ENCODE results near the gene SHISAL1.

Gene SHISAL1

DNA sequence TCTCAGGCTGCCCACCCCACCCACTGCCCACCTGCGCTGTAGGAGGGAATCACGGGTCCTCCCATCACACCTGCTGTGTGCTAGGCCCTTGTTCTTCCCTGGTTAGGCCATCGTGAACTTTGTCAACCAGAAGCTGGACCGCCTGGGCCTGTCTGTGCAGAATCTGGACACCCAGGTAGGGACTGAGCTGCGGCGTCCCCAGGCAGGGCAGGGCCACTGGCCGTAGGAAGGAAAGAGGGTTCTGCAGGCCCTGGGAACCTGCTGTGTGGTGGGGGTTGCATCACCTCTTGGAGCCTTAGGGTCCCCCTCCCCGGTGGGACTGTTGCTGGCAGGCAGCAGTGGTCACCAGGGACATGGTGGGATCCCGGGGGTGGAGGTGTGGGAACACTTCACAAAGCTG is 116.5 kb downstream of the SHISAL1 start:
- ATAC-seq = no peak
- TF ChIP-seq, protein P1, sequence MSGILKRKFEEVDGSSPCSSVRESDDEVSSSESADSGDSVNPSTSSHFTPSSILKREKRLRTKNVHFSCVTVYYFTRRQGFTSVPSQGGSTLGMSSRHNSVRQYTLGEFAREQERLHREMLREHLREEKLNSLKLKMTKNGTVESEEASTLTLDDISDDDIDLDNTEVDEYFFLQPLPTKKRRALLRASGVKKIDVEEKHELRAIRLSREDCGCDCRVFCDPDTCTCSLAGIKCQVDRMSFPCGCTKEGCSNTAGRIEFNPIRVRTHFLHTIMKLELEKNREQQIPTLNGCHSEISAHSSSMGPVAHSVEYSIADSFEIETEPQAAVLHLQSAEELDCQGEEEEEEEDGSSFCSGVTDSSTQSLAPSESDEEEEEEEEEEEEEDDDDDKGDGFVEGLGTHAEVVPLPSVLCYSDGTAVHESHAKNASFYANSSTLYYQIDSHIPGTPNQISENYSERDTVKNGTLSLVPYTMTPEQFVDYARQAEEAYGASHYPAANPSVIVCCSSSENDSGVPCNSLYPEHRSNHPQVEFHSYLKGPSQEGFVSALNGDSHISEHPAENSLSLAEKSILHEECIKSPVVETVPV (CRISPR knock-in tag; IDR thresholded peaks at IDR 0.05) = no peak
- no peak for TF ChIP-seq ESRRG (CRISPR knock-in tag; IDR thresholded peaks at IDR 0.05)

DNA sequence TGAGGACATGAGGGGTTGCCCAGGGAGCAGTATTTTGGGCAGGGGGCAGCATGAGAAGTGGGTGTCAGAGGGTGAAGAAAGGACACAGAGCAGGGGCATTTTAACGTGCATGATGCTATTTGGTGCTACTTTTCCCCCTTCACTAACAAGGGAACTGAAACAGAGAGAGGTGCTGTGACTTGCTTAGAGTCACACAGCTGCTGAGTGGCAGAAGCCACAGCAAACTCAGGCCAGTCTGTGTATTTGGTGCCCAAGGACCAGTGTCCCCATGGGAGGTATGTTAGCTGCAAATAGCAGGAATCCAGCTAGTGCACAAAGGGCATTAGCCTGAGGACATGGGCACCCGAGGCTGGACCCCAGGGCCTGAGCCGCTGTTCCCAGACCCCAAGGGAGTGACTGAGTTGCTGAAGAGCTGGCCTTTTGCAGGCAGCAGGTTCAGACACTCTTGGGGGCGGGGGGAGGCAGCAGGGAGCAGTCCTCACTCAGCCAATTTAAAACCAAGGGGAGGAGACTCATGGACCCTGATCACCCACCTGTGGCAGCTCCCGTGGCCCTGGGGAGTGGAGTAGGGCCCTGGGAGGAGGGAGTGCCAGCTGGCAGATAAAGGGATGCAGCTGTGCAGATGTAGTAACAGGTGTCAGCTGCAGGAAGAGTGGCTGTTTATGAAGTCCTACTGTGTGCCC is 117.4 kb downstream of the SHISAL1 start:
- TF ChIP-seq, protein P1 (CRISPR knock-in tag; IDR thresholded peaks at IDR 0.05) = no peak
- TF ChIP-seq OSR1 (CRISPR knock-in tag; IDR thresholded peaks at IDR 0.05) (no peak), SNAI2 (CRISPR knock-in tag; IDR thresholded peaks at IDR 0.05) (no peak), PPARA (CRISPR knock-in tag; IDR thresholded peaks at IDR 0.05; ENCODE audit: borderline replicate concordance) (no peak), CSDC2 (CRISPR knock-in tag; IDR thresholded peaks at IDR 0.05) (no peak), ZC3H10 (CRISPR knock-in tag; IDR thresholded peaks at IDR 0.05) (no peak), ZFP30 (CRISPR knock-in tag; IDR thresholded peaks at IDR 0.05) (no peak), ARNTL (CRISPR knock-in tag; IDR thresholded peaks at IDR 0.05; ENCODE audit: borderline replicate concordance, low read depth) (no peak), ZFP3 (CRISPR knock-in tag; IDR thresholded peaks at IDR 0.05) (no peak), ZNF565 (CRISPR knock-in tag; conservative IDR thresholded peaks at IDR 0.05; ENCODE audit: low read depth) (no peak), BACH2 (CRISPR knock-in tag; IDR thresholded peaks at IDR 0.05; ENCODE audit: borderline replicate concordance) (no peak), GLIS3 (CRISPR knock-in tag; IDR thresholded peaks at IDR 0.05) (no peak), RARB (CRISPR knock-in tag; IDR thresholded peaks at IDR 0.05) (no peak), ESRRG (CRISPR knock-in tag; IDR thresholded peaks at IDR 0.05) (no peak), ZNF8 (CRISPR knock-in tag; IDR thresholded peaks at IDR 0.05) (no peak)
- TF ChIP-seq, protein P2, sequence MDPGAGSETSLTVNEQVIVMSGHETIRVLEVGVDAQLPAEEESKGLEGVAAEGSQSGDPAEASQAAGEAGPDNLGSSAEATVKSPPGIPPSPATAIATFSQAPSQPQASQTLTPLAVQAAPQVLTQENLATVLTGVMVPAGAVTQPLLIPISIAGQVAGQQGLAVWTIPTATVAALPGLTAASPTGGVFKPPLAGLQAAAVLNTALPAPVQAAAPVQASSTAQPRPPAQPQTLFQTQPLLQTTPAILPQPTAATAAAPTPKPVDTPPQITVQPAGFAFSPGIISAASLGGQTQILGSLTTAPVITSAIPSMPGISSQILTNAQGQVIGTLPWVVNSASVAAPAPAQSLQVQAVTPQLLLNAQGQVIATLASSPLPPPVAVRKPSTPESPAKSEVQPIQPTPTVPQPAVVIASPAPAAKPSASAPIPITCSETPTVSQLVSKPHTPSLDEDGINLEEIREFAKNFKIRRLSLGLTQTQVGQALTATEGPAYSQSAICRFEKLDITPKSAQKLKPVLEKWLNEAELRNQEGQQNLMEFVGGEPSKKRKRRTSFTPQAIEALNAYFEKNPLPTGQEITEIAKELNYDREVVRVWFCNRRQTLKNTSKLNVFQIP (CRISPR knock-in tag; IDR thresholded peaks at IDR 0.05; ENCODE audit: borderline replicate concordance, low read depth) = no peak
- TF ChIP-seq, protein P3, sequence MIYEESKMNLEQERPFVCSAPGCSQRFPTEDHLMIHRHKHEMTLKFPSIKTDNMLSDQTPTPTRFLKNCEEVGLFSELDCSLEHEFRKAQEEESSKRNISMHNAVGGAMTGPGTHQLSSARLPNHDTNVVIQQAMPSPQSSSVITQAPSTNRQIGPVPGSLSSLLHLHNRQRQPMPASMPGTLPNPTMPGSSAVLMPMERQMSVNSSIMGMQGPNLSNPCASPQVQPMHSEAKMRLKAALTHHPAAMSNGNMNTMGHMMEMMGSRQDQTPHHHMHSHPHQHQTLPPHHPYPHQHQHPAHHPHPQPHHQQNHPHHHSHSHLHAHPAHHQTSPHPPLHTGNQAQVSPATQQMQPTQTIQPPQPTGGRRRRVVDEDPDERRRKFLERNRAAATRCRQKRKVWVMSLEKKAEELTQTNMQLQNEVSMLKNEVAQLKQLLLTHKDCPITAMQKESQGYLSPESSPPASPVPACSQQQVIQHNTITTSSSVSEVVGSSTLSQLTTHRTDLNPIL (CRISPR knock-in tag; IDR thresholded peaks at IDR 0.05; ENCODE audit: low read depth) = no peak
- TF ChIP-seq, protein P4, sequence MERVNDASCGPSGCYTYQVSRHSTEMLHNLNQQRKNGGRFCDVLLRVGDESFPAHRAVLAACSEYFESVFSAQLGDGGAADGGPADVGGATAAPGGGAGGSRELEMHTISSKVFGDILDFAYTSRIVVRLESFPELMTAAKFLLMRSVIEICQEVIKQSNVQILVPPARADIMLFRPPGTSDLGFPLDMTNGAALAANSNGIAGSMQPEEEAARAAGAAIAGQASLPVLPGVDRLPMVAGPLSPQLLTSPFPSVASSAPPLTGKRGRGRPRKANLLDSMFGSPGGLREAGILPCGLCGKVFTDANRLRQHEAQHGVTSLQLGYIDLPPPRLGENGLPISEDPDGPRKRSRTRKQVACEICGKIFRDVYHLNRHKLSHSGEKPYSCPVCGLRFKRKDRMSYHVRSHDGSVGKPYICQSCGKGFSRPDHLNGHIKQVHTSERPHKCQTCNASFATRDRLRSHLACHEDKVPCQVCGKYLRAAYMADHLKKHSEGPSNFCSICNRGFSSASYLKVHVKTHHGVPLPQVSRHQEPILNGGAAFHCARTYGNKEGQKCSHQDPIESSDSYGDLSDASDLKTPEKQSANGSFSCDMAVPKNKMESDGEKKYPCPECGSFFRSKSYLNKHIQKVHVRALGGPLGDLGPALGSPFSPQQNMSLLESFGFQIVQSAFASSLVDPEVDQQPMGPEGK (CRISPR knock-in tag; IDR thresholded peaks at IDR 0.05; ENCODE audit: borderline replicate concordance) = no peak
- TF ChIP-seq, protein P5, sequence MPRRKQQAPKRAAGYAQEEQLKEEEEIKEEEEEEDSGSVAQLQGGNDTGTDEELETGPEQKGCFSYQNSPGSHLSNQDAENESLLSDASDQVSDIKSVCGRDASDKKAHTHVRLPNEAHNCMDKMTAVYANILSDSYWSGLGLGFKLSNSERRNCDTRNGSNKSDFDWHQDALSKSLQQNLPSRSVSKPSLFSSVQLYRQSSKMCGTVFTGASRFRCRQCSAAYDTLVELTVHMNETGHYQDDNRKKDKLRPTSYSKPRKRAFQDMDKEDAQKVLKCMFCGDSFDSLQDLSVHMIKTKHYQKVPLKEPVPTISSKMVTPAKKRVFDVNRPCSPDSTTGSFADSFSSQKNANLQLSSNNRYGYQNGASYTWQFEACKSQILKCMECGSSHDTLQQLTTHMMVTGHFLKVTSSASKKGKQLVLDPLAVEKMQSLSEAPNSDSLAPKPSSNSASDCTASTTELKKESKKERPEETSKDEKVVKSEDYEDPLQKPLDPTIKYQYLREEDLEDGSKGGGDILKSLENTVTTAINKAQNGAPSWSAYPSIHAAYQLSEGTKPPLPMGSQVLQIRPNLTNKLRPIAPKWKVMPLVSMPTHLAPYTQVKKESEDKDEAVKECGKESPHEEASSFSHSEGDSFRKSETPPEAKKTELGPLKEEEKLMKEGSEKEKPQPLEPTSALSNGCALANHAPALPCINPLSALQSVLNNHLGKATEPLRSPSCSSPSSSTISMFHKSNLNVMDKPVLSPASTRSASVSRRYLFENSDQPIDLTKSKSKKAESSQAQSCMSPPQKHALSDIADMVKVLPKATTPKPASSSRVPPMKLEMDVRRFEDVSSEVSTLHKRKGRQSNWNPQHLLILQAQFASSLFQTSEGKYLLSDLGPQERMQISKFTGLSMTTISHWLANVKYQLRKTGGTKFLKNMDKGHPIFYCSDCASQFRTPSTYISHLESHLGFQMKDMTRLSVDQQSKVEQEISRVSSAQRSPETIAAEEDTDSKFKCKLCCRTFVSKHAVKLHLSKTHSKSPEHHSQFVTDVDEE (CRISPR knock-in tag; IDR thresholded peaks at IDR 0.05) = no peak
- ATAC-seq = no peak

DNA sequence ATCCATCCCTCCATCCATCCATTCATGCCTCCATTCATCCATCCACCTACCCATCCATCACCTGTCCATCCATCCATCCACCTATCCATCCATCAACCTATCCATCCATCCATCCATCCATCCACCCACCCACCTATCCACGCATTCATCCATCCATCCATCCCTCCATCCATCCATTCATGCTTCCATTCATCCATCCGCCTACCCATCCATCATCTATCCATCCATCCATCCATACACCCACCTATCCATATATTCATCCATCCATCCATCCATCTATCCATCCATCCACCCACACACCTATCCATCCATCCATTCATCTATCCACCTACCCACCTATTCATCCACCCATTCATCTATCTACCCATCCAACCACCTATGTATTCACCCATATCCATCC is 118.2 kb downstream of the SHISAL1 start:
- ATAC-seq = no peak
- no peak for TF ChIP-seq ISL1 (CRISPR knock-in tag; IDR thresholded peaks at IDR 0.05)
- no peak for TF ChIP-seq PPARA (CRISPR knock-in tag; IDR thresholded peaks at IDR 0.05; ENCODE audit: borderline replicate concordance)
- TF ChIP-seq GLIS3 (CRISPR knock-in tag; IDR thresholded peaks at IDR 0.05) = no peak
- no peak for TF ChIP-seq SNAI2 (CRISPR knock-in tag; IDR thresholded peaks at IDR 0.05)
- TF ChIP-seq, protein P3 (CRISPR knock-in tag; IDR thresholded peaks at IDR 0.05; ENCODE audit: low read depth) = no peak
- TF ChIP-seq ZFP3 (CRISPR knock-in tag; IDR thresholded peaks at IDR 0.05) = no peak
- TF ChIP-seq ESRRG (CRISPR knock-in tag; IDR thresholded peaks at IDR 0.05) = no peak
- no peak for TF ChIP-seq ZFP30 (CRISPR knock-in tag; IDR thresholded peaks at IDR 0.05)
- TF ChIP-seq TCF4 (CRISPR knock-in tag; IDR thresholded peaks at IDR 0.05; ENCODE audit: borderline replicate concordance) = no peak
